GM21515 (cell line): ENCODE results near the gene ZNF587.
"Not testable (repeated sequence)": the region's sequence is repeated elsewhere in the genome, so short reads cannot be mapped to it uniquely, and the experiment has no call there.

Experiments
- ATAC-seq: cut with Tn5 transposase; IDR thresholded peaks from one replicate; pipeline ENCODE4 v1.9.1; 2021; ENCODE audit not compliant: unreplicated experiment

Gene ZNF587

DNA sequence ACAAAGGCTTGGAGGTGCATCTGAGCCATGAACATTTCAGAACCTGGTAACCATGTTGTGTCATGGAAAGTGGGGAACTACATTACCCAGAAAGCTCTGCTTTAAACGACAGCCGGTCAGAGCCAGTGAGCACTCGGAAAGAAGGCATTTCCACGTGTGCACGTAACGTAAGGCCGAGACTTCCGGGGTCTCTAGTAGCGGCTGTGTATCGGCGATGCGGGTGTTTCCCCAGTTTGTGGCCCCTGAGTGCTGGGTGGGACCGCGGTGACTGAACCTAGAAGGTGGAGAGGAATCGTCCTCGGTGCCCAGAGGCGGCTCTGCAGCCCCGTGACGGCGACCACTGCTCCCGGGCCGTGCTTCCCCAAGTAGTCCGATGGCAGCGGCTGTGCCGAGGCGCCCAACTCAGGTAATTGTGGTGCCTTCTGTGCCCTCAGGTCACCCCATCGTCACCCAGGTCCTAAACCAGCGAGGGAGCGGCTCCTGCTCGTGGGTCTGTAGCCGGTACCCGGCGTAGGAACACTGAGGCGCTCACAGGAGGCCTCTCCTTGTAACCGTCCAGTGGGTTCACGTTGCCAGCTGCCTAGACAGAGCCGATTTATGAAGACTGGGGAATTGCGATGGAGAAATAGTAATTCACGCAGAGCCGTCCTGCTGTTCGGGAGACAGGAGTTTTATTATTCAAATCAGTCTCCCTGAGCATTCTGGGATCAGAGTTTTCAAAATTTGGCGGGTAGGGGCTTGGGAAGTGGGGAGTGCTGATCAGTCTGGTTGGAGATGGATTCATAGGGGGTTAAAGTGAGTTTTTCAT is at the start of gene ZNF587:
Gene ZNF587, plus strand, starts transcription at position 194 of the 808 bp plus-strand sequence. Its CDS starts 180 bp downstream, at position 374.
- ATAC-seq = peak; percentile 88

- ATAC-seq = no peak
These were observed 49.0 kb upstream of the ZNF587 start for GRCh38 chr19:57800696-57801095.

- ATAC-seq = no peak
These were observed 47.4 kb upstream of the ZNF587 start for GRCh38 chr19:57802269-57802668.

GRCh38 chr19:57803265-57803593 is 46.4 kb upstream of the ZNF587 start:
- ATAC-seq = no peak

GRCh38 chr19:57803594-57804325 is 45.9 kb upstream of the ZNF587 start:
- ATAC-seq = no peak

DNA sequence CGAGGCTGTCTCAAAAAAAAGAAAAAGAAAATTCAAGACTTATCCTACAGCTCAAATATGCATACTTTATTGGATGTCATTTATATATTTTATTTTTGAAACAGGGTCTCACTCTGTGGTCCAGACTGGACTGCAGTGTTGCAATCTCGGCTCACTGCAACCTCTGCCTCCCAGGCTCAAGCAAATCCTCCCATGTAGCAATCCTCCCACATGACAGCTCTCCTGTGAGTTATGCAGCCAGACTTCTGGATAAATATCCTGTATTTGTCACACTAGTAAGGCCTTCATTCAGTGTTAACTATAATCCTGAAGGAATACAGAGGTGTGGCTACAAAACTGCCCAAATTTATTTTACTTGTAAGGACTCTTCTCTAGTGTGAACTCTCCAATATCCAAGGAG is 42.1 kb upstream of the ZNF587 start:
- no peak for ATAC-seq

DNA sequence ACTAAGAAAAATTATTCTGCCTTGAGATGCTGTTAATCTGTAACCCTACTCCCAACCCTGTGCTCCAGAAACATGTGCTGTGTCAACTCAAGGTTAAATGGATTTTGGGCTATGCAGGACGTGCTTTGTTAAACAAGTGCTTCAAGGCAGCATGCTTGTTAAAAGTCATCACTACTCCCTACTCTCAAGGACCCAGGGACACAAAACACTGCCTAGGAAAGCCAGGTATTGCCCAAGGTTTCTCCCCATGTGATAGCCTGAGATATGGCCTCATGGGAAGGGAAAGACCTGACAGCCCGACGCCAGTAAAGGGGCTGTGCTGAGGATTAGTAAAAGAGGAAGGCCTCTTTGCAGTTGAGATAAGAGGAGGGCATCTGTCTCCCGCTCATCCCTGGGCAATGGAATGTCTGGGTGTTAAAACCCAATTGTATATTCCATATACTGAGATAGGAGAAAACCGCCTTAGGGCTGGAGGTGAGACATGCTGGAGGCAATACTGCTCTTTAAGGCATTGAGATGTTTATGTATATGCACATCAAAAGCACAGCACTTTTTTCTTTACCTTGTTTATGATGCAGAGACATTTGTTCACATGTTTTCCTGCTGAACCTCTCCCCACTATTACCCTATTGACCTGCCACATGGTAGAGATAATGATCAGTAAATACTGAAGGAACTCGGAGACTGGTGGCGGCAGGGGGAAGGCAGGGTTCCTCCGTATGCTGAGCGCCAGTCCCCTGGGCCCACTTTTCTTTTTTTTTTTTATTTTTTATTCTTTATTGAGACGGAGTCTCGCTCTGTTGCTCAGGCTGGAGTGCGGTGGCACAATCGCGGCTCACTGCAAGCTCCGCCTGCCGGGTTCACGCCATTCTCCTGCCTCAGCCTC is 39.0 kb upstream of the ZNF587 start:
- not testable (repeated sequence) for ATAC-seq

DNA sequence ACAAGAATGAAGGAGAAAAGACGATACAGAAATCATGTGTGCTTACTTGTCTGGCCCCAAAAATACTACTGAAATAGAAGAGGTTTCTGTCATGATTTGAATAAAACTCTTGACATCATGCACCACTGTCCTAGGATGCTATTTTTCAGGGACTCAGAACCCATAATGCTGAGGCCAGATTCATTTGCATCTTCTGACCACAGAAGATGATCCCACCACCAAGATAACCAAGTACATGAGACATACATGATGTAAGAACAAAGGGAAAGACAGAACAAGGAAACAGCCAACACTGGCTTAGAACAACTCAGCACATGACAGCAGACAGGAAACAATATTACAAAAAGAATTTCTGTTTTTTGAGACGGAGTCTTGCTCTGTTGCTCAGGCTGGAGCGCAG is 37.4 kb upstream of the ZNF587 start:
- ATAC-seq = no peak

GRCh38 chr19:57812975-57813820 is 36.5 kb upstream of the ZNF587 start:
- ATAC-seq = not testable (repeated sequence)

- no peak for ATAC-seq
These were observed 35.6 kb upstream of the ZNF587 start for GRCh38 chr19:57813919-57814504.

GRCh38 chr19:57814505-57815246 is 35.0 kb upstream of the ZNF587 start, which contains the start of gene ZNF552:
TSS of gene ZNF552 (minus strand) at chr19:57814913. CDS start at chr19:57814743, 170 bp downstream.
- peak; percentile 56 for ATAC-seq

GRCh38 chr19:57815247-57816075 is 34.2 kb upstream of the ZNF587 start:
- no peak for ATAC-seq

DNA sequence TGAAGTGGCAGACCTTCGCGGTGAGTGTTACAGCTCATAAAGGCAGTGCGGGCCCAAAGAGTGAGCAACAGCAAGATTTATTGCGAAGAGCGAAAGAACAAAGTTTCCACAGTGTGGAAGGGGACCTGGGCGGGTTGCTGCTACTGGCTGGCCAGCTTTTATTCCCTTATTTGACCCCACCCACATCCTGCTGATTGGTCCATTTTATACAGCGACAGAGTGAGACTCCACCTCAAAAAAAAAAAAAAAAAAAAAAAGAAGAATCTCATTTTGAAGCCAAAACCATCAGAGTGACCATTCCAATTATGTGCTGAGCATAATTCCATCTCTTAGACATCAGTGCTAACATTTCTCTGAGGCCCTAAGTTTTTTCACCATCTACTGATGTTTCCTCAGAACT is 33.0 kb upstream of the ZNF587 start:
- no peak for ATAC-seq

DNA sequence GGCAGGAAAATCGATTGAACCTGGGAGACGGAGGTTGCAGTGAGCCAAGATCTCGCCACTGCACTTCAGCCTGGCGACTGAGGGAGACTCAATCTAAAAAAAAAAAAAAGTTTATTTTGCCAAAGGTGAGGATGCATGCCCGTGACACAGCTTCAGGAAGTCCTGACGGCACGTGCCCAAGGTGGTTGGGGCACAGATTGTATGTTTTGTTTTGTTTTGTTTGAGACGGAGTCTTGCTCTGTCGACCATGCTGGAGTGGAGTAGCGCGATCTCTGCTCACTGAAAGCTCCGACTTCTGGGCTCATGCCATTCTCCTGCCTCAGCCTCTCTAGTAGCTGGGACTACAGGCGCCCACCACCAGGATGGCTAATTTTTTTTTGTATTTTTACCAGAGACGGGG is 31.7 kb upstream of the ZNF587 start:
- ATAC-seq = no peak

DNA sequence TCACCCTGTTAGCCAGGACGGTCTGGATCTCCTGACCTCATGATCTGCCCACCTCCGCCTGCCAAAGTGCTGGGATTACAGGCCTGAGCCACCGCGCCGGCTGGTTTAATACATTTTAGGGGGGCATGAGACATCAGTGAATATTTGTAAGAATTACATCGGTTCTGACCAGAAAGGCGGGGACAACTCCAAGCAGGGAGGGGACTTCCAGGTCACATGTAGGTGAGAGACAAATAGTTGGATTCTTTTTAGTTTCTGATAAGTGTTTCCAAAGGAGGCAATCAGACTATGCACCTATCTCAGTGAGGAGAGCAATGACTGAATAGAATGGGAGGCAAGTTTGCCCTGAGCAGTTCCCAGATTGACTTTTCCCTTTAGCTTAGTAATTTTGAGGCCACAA is 31.3 kb upstream of the ZNF587 start:
- ATAC-seq = no peak

GRCh38 chr19:57819475-57820148 is 30.0 kb upstream of the ZNF587 start:
- peak; percentile 86 for ATAC-seq

- ATAC-seq = no peak
These were observed 29.1 kb upstream of the ZNF587 start for GRCh38 chr19:57820599-57820998.

GRCh38 chr19:57821095-57821494 is 28.6 kb upstream of the ZNF587 start:
- ATAC-seq = not testable (repeated sequence)
